Transverse colon (tissue), 4 donors: Measurements from ENCODE around the gene GADD45B. TPM values are rescaled to one million over a fixed set of nuclear protein-coding genes. Genes with fewer than 3 reads are reported as not detected.

Source experiments
- DNase-seq: peaks from one replicate; pipeline ENCODE4 v3.0.0-alpha.2; 2019
- H3K27ac ChIP-seq, 4 donors: fragments of 200-600 bp; sonication (generic); 2 replicates each; pipeline ENCODE4 v1.5.1; 2016 to 2018; ENCODE audit warnings: inconsistent platforms in 4 of 4
- H3K27me3 ChIP-seq: fragments of 200-600 bp; sonication (generic); 2 replicates; pipeline ENCODE4 v1.5.1; 2017; ENCODE audit warnings: inconsistent platforms
- H3K36me3 ChIP-seq, 4 donors: fragments of 200-600 bp; sonication (generic); 2 replicates each; pipeline ENCODE4 v1.5.1; 2017 to 2019; ENCODE audit warnings: inconsistent platforms in 4 of 4
- H3K4me1 ChIP-seq, 4 donors: fragments of 200-600 bp; sonication (generic); 2 replicates each; pipeline ENCODE4 v1.5.1; 2017 to 2020; ENCODE audit warnings: inconsistent platforms in 4 of 4
- H3K4me3 ChIP-seq, 4 donors: fragments of 200-600 bp; sonication (generic); 1 replicate in 1 of 4; 2 replicates in 3 of 4; pipeline versions ENCODE4 v1.5.1 to v1.6.1; 2017 to 2019; ENCODE audit warnings: inconsistent platforms in 4 of 4
- H3K9me3 ChIP-seq, 2 donors: fragments of 200-600 bp; sonication (generic); 2 replicates each; pipeline ENCODE4 v1.5.1; 2017 to 2019; ENCODE audit warnings: inconsistent platforms in 2 of 2
- CTCF ChIP-seq, 5 experiments: fragments of 200-600 bp in 3 of 5; fragments of 450-650 bp in 2 of 5; sonication (generic) in 3 of 5; IDR thresholded peaks; 1 replicate in 2 of 5; 2 replicates in 3 of 5; pipeline ENCODE4 v1.5.1; 2016 to 2017; ENCODE audit warnings: antibody characterized with exemption in 5 of 5, inconsistent platforms in 3 of 5, mild to moderate bottlenecking in 2 of 5, moderate library complexity in 1 of 5
- EP300 ChIP-seq: sonication (generic); formaldehyde crosslinking; IDR thresholded peaks from one replicate; pipeline ENCODE4 v1.6.1; 2017; ENCODE audit warnings: antibody characterized with exemption, low read depth
- POLR2A ChIP-seq: fragments of 450-650 bp; IDR thresholded peaks from one replicate; pipeline ENCODE4 v1.6.1; 2016; ENCODE audit warnings: antibody characterized with exemption, mild to moderate bottlenecking, moderate library complexity
- POLR2AphosphoS5 ChIP-seq, 3 donors: sonication (generic); formaldehyde crosslinking; IDR thresholded peaks; one replicate each; pipeline ENCODE4 v1.6.1; 2016; ENCODE audit warnings: antibody characterized with exemption in 3 of 3
- WGBS, 2 donors: methylation state at CpG; one replicate each; pipeline ENCODE4 v1.1.5; 2018; ENCODE audit warnings: low coverage in 1 of 2; 5-methylcytosine and 5-hydroxymethylcytosine counted together
- in situ Hi-C, 4 donors: fragments of 200-750 bp; cut with MboI; loops; one replicate each; pipeline versions ENCODE4 v1.15.0 to v1.15.1; 2017; ENCODE audit warnings: low sequenced_read_pairs in 3 of 4, low pct_ligation_motif_present in 1 of 4, low pct_unique_long_range_greater_than_20kb in 1 of 4
- intact Hi-C: fragments of 100-400 bp; cut with DNase I; formaldehyde crosslinking; loops from one replicate; pipeline ENCODE4 v1.15.1; 2023; ENCODE audit warnings: low total_unique reads
- total RNA-seq, 4 donors: library from RNA; depleted of rRNA; stranded (reverse); fragments of >200 nt; gene quantifications; one replicate each; pipeline ENCODE4 v1.1.0, GENCODE V29; 2016

GADD45B gene
- total RNA-seq, 4 donors from 2014 or later, result 59.0 to 280 (median 167) TPM

GRCh38 chr19:2495651-2496316 lies 19.9 kb downstream of the GADD45B start:
- H3K4me1 ChIP-seq, result peaks cover 17 to 36% (median 30%) of the 10 kb centered on the region in 4 donors
- H3K36me3 ChIP-seq, result no peaks in the 10 kb centered on the region
- 22 to 38% methylated on average over 2 to 16 of the region's 16 CpGs for WGBS, 2 donors
- TF ChIP-seq CTCF (IDR thresholded peaks at IDR 0.05) (no peak), POLR2A (no peak)
- H3K27me3 ChIP-seq, result no peaks in the 10 kb centered on the region
- DNase-seq, result peak; percentile 63
- H3K27ac ChIP-seq, result peak overlapping the region; percentile 71 to 95 (median 90)
- in situ Hi-C loops (loop anchor here in 1 of 4 donors (10.0 kb wide), 1 partner anchor 49 kb away; no protein-coding TSS in a partner anchor), intact Hi-C loops (loop anchor here (2.0 kb wide), 1 partner anchor 19 kb away; the partner anchor contains the start of gene GADD45B)
- H3K4me3 ChIP-seq, result peak overlapping the region in 3 of 4 donors; percentile 45 to 54 (median 47)
- H3K9me3 ChIP-seq, result no peaks in the 10 kb centered on the region

- peaks cover 15 to 30% (median 21%) of the 10 kb centered on the region in 4 donors for H3K4me1 ChIP-seq
- intact Hi-C loops (no loop called here), in situ Hi-C loops (loop anchor here in 1 of 4 donors (10.0 kb wide), 1 partner anchor 48 kb away; no protein-coding TSS in a partner anchor)
- no peaks in the 10 kb centered on the region for H3K27me3 ChIP-seq
- no peak overlapping the region for H3K4me3 ChIP-seq
- WGBS, 2 donors, result 92% methylated on average over 10 of the region's 10 CpGs; no CpG with 5 or more reads in 1 of the 2 donors
- no peaks in the 10 kb centered on the region for H3K36me3 ChIP-seq
- TF ChIP-seq POLR2A (no peak), POLR2AphosphoS5 (IDR thresholded peaks at IDR 0.05) (no peak), EP300 (no peak), CTCF (IDR thresholded peaks at IDR 0.05) (no peak)
- no peaks in the 10 kb centered on the region for H3K9me3 ChIP-seq
- no peak overlapping the region for H3K27ac ChIP-seq
- DNase-seq, result no peak
Measured at GRCh38 chr19:2497186-2497585, 21.3 kb downstream of the GADD45B start.

GRCh38 chr19:2500156-2500555 lies 24.2 kb downstream of the GADD45B start:
- in situ Hi-C loops, result no loop called here
- Histone ChIP-seq H3K27ac (no peak overlapping the region), H3K4me3 (no peak overlapping the region), H3K27me3 (no peaks in the 10 kb centered on the region), H3K9me3 (no peaks in the 10 kb centered on the region), H3K36me3 (no peaks in the 10 kb centered on the region), H3K4me1 (peaks cover 11 to 21% (median 12%) of the 10 kb centered on the region in 4 donors)
- WGBS, 2 donors, result 80 to 88% methylated on average over 1 to 13 of the region's 13 CpGs
- TF ChIP-seq CTCF (IDR thresholded peaks at IDR 0.05), result no peak
- no peak for TF ChIP-seq EP300
- intact Hi-C loops, result no loop called here
- DNase-seq, result no peak

- intact Hi-C loops, result no loop called here
- peak; percentile 25 for DNase-seq
- H3K27me3 ChIP-seq, result no peaks in the 10 kb centered on the region
- TF ChIP-seq POLR2A (no peak), POLR2AphosphoS5 (IDR thresholded peaks at IDR 0.05) (no peak), CTCF (IDR thresholded peaks at IDR 0.05) (no peak), EP300 (no peak)
- WGBS, 2 donors, result 54% methylated on average over 12 of the region's 12 CpGs; no CpG with 5 or more reads in 1 of the 2 donors
- H3K4me1 ChIP-seq, result peaks cover 4 to 14% (median 5%) of the 10 kb centered on the region in 4 donors
- H3K9me3 ChIP-seq, result no peaks in the 10 kb centered on the region
- in situ Hi-C loops, result no loop called here
- no peaks in the 10 kb centered on the region for H3K36me3 ChIP-seq
- no peak overlapping the region for H3K27ac ChIP-seq
- H3K4me3 ChIP-seq, result no peak overlapping the region
Measured at GRCh38 chr19:2500841-2501261, 24.9 kb downstream of the GADD45B start.
